HG03521 (cell line): Measurements from ENCODE around the gene ZNF492.
"Not testable (repeated sequence)": the region's sequence is repeated elsewhere in the genome, so short reads cannot be mapped to it uniquely, and the experiment has no call there.

Experiments
- ATAC-seq: cut with Tn5 transposase; IDR thresholded peaks from one replicate; pipeline ENCODE4 v1.9.1; 2021; ENCODE audit warnings: mild to moderate bottlenecking, moderate library complexity; ENCODE audit not compliant: unreplicated experiment

Gene ZNF492

DNA sequence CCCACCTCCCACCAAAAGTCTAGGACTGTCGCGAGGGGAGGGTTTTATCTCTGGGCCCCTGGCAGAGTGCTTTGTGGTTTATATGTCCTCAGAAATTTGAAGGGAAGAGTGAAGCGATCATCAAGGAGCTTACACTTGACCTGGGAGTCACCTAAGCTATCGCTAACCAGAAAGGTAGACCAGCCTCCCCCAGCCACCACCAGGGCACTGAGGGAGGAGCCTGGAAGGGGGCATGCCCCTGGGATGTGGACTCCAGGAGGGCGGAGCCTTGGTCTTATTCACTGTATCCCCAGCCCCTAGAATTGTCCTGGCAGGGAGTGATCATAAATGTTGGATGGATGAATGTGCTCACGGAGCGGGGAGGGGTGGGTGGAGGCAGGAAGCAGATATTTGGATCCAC lies 16.9 kb upstream of the ZNF492 start:
- ATAC-seq: not testable (repeated sequence)

DNA sequence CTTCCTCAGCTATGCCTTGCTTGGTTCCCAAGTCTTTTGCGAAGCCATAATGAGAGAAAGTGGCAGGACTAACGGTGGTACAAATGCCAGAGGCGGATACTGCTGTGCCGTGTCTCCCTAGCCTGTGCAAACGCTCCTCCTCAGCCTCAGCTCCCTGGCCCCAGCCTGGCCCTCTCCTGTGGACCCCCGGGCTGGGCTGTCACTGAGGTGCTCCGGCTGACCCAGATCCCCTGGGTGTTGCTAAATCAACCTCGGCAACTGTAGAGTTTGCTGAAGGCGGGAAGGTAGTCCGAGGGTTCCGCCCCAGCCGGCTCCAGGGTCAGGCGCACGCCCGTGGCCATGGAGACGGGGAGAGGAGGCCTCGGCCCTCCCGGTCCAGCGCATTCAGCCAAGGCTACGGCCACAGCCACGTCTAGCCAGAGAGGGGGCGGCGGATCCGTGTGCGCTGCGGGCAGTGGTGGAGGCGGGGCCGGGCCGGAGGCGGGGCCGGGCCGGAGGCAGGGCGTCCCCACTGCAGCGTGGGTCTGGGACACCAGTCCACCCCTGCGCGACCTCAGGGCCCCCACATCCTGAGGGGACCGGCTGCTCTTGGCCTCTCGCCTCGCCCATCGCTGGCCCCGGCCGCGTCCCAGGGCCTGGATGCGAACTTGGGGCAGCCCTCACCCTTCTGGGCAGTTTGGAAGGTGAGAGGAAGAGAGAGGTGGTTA lies 16.4 kb upstream of the ZNF492 start:
- ATAC-seq: no peak

DNA sequence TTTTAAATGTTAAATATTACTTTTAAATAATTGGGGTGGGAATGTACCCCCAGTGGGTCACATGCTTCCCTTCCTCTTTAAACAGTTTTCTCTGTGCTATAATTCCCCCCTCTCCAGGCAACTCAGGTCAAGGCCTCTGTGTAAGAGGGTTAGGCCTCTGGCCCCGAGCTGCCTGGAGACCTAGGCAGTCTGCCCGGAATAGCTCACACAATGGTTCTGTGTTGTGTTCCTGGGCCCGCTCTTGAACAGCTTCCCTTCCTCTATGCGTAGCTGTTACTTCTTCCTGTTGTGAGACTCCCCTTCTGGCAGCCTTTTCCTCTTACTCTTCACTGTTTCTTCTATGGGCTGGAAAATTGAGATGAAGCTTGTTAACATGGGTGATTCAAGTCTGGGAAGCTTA lies 14.8 kb upstream of the ZNF492 start:
- ATAC-seq: no peak

DNA sequence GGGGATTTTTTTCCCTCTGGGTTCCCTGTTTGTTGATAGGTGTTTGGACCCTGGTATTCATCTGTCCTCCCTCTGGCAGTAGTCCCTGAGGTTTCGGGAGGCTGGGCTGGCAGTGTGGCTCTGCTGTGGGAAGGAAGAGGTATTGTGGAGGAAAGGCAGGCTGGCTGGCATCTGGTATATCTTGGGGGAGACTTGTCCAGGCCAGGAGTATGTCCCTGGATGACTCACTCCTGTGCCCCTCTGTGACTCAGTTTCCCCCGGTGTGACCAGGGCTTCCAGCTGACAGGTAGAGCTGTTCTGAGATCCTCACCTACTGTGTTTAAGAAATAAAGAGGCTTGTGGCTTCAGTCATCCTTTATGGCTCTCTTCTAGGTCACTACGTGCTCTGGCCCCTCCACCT lies 14.2 kb upstream of the ZNF492 start:
- ATAC-seq: no peak

DNA sequence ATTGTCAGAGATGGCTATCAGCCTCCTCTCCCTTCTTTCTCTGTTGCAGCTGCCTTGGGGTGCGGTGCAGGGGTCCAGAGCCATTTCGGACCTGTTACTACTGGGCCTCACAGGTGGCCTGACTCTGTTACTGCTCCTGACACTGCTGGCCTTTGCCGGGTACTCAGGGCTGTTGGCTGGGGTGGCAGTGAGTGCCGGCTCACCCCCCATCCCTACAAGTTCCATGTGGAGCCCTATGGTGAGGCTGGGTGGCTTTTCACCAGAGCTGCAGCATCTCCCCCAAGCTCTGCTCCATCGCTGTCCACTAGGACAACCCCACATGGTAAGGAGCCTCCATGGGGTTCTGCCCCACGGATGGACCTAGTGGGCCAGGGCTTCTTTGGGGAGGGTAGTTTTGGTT lies 13.7 kb upstream of the ZNF492 start:
- no peak for ATAC-seq

DNA sequence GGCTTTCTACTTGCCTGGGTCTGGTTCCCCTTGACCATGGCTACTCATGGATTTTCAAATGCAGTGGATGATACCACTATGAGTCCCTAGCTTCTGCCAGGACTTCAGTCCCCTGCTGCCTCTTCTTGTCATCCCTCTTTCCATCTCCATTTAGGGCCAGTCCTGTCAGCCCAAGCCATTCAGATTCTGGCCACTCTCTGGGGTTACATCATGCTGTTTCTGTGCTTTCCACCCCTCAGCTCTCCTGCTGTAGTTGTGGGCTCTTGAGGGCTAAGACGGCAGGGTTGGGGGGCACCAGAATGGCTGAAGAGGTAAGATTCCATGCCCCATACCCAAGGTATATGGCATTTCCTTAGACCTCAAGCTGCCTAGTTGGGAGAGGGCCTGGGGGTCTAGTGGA lies 13.2 kb upstream of the ZNF492 start:
- ATAC-seq: no peak

DNA sequence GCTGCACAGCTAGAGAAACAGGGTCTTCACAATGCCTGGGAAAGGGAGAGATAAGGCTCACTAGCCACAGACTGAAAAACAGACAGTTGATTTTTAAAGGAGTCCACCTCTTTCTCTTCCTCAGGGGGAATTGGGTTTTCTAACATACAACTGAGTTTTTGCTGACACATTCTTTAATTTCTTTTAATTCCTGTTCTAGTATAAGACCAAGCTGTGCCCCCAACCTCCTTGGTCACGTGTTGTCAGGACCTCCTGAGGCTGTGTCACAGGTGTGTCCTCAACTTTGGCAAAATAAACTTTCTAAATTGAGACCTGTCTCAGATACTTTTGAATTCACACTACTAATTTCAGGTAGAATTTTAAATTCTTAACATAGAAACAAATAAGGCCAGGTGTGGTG lies 12.1 kb upstream of the ZNF492 start:
- ATAC-seq: no peak

DNA sequence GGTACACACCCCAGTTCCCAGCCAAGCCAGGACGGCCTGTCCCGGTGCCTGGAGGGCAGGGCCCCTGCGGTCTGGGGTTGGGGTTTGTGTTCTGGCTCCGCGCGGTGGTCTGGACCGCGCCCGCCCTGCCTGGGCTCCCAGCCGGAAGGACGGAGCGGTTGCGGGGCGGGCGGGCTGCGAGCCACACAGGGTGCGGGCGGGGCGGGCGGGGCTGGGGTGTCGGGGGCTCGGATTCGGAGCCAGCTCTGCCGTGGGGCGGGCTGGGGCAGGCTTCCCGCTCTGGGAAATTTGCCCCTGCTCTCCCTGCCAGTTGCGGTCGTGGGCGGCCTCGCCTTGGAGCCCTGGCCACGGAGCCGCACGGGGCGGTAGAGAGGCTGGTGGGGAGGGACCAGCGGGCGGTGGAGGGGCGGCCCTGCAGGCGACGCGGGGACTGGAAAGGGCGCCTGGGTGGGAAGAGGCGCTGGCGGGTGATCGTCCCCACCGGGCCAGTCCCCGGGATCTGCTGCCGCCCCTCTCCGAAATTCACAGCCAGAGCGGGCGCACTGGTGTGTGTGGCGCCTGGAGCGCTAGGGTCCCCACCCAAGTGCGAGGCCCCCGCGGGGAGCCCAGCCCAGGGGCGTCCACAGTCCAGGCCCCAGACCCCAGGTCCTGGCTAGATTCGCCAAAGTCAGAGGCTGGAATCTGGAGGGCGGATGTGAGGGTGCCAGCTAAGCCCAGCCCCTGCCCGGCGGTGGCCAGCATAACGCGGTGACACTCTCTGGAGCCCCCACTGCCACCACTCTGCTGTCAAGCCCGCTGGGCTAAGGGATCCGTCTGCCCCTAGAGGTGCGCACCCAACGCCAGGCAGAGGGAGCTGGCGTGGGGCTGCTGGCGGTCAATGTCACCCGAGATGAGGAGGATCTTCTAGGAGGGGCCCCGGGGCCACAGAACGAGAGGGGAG lies 11.0 kb upstream of the ZNF492 start:
- no peak for ATAC-seq

DNA sequence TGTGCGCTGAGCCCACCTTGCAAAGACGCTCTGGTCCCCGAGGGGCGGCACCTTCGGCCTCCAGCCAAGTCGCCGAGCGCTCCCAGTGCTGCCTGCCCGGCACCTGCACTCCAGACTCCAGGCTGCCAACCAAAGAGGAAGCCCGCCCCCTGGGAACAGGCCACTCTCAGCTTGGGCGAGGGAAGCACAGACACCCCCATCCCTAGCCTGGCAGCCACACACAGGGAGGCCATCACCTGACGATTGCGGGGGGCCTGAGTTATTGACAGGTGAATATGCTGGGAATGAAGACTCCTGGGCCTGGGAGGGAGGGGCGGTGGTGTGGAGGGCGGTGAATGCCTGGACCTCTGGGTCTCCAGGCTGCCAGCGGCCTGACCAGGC lies 10.3 kb upstream of the ZNF492 start:
- ATAC-seq: no peak

DNA sequence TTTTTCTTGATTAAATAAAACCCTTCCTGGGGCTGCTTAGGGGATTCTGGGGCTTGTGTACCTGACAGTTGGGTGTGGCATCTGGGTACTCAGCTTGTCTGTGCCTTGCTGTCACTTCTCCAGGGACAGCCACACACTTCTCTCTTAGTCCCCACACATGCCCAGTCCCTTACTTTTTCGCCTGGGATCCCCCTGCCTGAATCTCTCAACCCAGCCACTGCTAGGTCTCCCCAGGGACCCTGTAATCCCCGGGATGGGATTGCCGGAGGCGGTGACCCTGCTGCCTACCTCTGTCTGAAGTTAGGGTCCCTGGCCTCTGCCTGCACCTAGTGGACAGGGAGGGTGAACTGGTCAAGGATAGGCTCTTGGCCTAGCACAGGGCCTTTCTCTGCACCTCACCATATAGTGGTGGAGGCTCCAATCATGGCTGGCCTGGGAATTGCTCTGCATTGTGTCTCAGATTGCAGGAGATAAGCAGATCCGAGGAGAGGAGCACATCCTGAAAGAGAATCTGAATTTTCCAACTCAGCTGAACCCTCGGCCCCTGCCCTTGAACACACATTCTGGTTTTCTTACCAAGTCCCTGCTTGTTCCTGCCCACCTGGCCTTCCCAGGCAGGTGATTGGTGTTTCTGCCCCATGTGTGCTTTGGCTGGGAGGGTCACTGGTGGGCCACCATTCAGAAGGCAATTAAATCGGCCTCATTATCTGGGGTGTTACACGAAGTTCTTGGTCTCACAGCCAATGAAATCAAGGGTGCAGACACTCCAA lies 8.7 kb upstream of the ZNF492 start:
- no peak for ATAC-seq

DNA sequence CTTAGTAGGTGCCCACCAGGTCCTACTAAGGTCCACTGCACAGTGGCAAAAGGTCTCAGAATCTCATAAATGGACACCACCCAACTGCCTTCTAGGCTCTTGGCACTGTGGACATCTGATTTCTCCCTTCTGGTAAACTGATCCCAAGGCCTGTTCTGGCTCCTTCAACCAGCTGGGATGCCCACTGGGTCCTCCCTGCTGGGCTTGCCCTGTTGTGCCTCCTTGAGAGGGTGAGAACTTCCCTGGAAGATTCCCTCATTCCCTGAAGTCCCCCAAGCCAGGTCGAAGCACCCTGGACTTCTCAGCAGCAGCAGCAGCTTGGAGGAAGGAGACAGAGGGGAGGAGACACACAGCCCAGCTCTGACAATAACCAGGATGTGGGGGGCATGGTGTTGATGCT lies 6.6 kb upstream of the ZNF492 start:
- no peak for ATAC-seq

DNA sequence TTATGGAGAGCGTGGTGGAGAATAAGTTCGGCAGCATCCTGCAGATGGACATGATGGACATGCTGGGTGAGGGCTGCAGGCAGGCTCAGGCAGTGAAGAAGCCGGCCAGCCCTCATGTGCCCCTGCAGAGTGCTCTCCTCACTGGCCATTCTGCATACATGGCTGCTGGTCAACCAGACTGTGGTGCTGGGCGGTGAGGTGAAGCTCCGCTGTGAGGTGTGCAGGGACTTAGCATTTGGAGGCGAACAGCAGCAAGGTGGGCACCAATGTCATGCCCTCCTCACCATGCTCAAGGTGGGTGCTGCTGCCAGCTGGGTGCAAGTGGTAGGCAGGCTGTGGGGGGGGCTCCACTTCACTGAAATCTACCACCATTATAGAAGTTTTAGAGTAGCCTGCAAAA lies 5.7 kb upstream of the ZNF492 start:
- ATAC-seq: no peak

DNA sequence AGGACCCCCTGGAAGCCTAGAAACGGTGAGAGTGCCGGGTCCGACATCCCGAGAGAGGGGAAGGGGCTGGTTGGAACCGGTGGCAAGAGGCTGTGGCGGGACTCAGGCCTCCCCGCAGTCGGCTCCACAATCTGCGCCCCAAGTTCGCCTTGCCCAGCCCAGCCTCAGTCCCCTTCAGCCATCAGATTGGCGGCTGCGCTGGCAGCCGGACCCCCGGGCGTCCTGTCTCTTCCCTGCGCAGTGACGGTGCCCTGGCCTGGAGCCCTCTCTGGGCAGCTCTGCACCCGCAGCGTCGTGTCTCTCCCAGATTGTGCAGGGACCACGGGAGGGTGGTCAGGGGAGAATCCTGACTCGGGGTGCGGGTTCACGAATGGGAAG lies 315 bp downstream of the ZNF492 start:
- no peak for ATAC-seq

DNA sequence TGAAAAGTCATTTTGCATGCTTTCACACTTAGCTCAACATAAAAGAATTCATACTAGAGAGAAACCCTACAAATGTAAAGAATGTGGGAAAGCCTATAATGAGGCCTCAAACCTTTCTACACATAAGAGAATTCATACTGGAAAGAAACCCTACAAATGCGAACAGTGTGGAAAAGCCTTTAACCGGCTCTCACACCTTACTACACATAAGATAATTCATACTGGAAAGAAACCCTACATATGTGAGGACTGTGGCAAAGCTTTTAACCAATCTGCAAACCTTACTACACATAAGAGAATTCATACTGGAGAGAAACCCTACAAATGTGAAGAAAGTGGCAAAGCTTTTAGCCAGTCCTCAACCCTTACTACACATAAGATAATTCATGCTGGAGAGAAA lies 51.4 kb downstream of the ZNF492 start:
- not testable (repeated sequence) for ATAC-seq

DNA sequence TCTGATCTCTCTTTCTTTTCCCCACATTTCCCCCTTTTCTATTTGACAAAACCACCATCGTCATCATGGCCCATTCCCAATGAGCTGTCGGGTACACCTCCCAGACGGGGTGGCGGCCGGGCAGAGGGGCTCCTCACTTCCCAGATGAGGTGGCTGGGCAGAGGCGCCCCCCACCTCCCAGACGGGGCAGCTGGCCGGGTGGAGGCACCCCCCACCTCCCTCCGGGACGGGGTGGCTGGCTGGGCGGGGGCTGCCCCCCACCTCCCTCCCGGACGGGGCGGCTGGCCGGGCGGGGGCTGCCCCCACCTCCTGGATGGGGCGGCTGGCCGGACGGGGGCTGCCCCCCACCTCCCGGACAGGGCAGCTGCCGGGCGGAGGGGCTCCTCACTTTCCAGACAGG lies 68.5 kb downstream of the ZNF492 start:
- ATAC-seq: not testable (repeated sequence)

DNA sequence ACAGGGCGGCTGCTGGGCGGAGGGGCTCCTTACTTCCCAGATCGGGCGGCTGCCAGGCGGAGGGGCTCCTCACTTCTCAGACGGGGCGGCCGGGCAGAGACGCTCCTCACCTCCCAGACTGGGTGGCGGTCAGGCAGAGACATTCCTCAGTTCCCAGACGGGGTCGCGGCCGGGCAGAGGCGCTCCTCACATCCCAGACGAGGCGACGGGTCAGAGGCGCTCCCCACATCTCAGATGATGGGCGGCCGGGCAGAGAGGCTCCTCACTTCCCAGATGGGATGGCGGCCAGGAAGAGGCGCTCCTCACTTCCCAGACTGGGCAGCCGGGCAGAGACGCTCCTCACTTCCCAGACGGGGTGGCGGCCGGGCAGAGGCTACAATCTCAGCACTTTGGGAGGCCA lies 69.0 kb downstream of the ZNF492 start:
- ATAC-seq: not testable (repeated sequence)

DNA sequence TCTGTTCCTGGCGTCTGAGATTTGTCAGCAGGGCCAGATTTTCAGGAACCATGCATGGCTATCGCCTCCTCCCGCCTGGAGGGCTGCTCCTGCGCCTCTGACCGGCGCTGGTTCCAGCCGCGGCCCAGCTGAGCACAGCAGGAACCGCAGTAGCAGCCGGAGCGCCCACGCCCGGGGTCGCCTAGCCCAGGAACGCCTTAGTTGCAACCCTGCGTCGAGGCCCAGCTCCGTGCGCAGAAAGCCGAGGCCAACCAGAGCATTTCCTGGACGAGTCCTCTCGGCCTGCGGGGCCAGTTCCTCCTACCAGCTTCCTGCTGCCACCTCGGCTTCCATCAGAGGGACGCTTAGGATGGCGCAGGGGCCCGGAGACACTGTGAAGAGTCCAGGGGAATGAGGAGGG lies 74.9 kb downstream of the ZNF492 start:
- no peak for ATAC-seq
